Spleen (tissue), 11 donors: ENCODE results near the gene VSX1. TPM values are rescaled to one million over a fixed set of nuclear protein-coding genes. Genes with fewer than 3 reads are reported as not detected.

Source experiments
- DNase-seq: peaks from one replicate; pipeline ENCODE4 v3.0.0-alpha.2; 2020
- H3K27ac ChIP-seq, 8 donors: fragments of 200-600 bp; sonication (generic) in 7 of 8; 1 replicate in 4 of 8; 2 replicates in 4 of 8; pipeline versions ENCODE4 v1.5.0 to v1.8.0; 2016 to 2021; ENCODE audit warnings: inconsistent platforms in 4 of 8, mild to moderate bottlenecking in 4 of 8, moderate library complexity in 1 of 8
- H3K27me3 ChIP-seq, 7 donors: fragments of 200-600 bp; sonication (generic) in 6 of 7; replicated peaks in 1 of 7; 1 replicate in 4 of 7; 2 replicates in 3 of 7; pipeline versions ENCODE4 v1.5.0 to v1.8.0; 2016 to 2021; ENCODE audit warnings: inconsistent platforms in 3 of 7, mild to moderate bottlenecking in 1 of 7
- H3K36me3 ChIP-seq, 6 donors: fragments of 200-600 bp; sonication (generic) in 5 of 6; 1 replicate in 4 of 6; 2 replicates in 2 of 6; pipeline versions ENCODE4 v1.5.0 to v1.8.0; 2016 to 2021; ENCODE audit warnings: inconsistent platforms in 2 of 6
- H3K4me1 ChIP-seq, 6 donors: fragments of 200-600 bp; sonication (generic) in 5 of 6; 1 replicate in 3 of 6; 2 replicates in 3 of 6; pipeline versions ENCODE4 v1.5.0 to v1.8.0; 2016 to 2021; ENCODE audit warnings: inconsistent platforms in 3 of 6
- H3K4me3 ChIP-seq, 8 donors: fragments of 200-600 bp; sonication (generic) in 7 of 8; 1 replicate in 4 of 8; 2 replicates in 4 of 8; pipeline versions ENCODE4 v1.5.0 to v1.8.0; 2016 to 2021; ENCODE audit warnings: inconsistent platforms in 4 of 8, mild to moderate bottlenecking in 4 of 8, moderate library complexity in 2 of 8
- H3K9me3 ChIP-seq, 8 donors: fragments of 200-600 bp; sonication (generic) in 7 of 8; 1 replicate in 4 of 8; 2 replicates in 4 of 8; pipeline versions ENCODE4 v1.5.0 to v1.8.0; 2016 to 2021; ENCODE audit warnings: inconsistent platforms in 4 of 8
- CTCF ChIP-seq, 11 experiments: fragments of 200-600 bp in 7 of 11; fragments of 450-650 bp in 4 of 11; sonication (generic) in 4 of 11; IDR thresholded peaks in 8 of 11; conservative IDR thresholded peaks in 3 of 11; 1 replicate in 7 of 11; 2 replicates in 4 of 11; pipeline versions ENCODE4 v1.4.0 to v1.8.0; 2016 to 2021; ENCODE audit warnings: antibody characterized with exemption in 11 of 11, inconsistent platforms in 4 of 11, mild to moderate bottlenecking in 1 of 11
- POLR2A ChIP-seq, 3 donors: fragments of 450-650 bp; IDR thresholded peaks; one replicate each; pipeline ENCODE4 v1.5.1; 2017; ENCODE audit warnings: antibody characterized with exemption in 3 of 3, mild to moderate bottlenecking in 1 of 3
- POLR2AphosphoS5 ChIP-seq, 3 donors: sonication (generic); formaldehyde crosslinking; IDR thresholded peaks; one replicate each; pipeline ENCODE4 v1.5.1; 2017; ENCODE audit warnings: antibody characterized with exemption in 3 of 3
- WGBS, 5 donors: extraction: QIAGEN DNeasy Blood & Tissue Kit in 3 of 5; methylation state at CpG; one replicate each; pipeline versions ENCODE4 v1.1.5 to v1.1.7; 2013 to 2018; 5-methylcytosine and 5-hydroxymethylcytosine counted together
- intact Hi-C: fragments of 100-400 bp; cut with DNase I; formaldehyde crosslinking; loops from one replicate; pipeline ENCODE4 v1.15.0; 2023; ENCODE audit warnings: low total_unique reads
- polyA plus RNA-seq, 3 donors: library from polyadenylated mRNA; stranded (reverse); fragments of 200-250 nt; gene quantifications; one replicate each; pipeline ENCODE4 v1.2.1, GENCODE V29; 2013
- total RNA-seq, 7 donors: library from RNA; depleted of rRNA in 3 of 7; stranded (reverse); fragments of >200 nt in 3 of 7; fragmentation: NEBNext Ultra II Directional in 4 of 7; extraction: Animal tissue kit (Norgen Biotek cat#: 25700) in 4 of 7; gene quantifications; one replicate each; pipeline versions ENCODE4 v1.1.0 to v1.2.1, GENCODE V29; 2016 to 2021
- donor health status: healthy with polysubstance abuse.
- donor health status: DM: no; HTN: no; CAD: no; lungs with moderate emphysema.
- donor health status: DM: no; HTN: no; CAD: no.
- donor health status: Bipolar disorder and iron deficiency.
- donor health status: healthy.
- donor health status: DM: no; HTN: no; CAD: no.
- donor health status: DM: yes; HTN: yes; CAD: no.

VSX1 gene
- total and polyA plus RNA-seq, 10 donors = not detected

GRCh38 chr20:25090492-25091429, 8.8 kb upstream of the VSX1 start:
- H3K4me3 ChIP-seq = peak overlapping the region in 1 of 8 donors; percentile 1
- H3K27ac ChIP-seq = peak overlapping the region in 4 of 8 donors; percentile 31 to 75 (median 52)
- peak; percentile 90 for DNase-seq
- no peaks in the 10 kb centered on the region for H3K9me3 ChIP-seq
- 29 to 36% (median 32%) methylated on average over 14 of the region's 14 CpGs for WGBS, 5 donors
- no peaks in the 10 kb centered on the region for H3K36me3 ChIP-seq
- peaks cover 0 to 23% (median 11%) of the 10 kb centered on the region in 6 donors for H3K4me1 ChIP-seq
- intact Hi-C loops = no loop called here
- peaks cover 0 to 54% (median 7%) of the 10 kb centered on the region in 7 donors for H3K27me3 ChIP-seq
- TF ChIP-seq CTCF (IDR thresholded peaks at IDR 0.05 in 8 of 11, conservative IDR thresholded peaks at IDR 0.05 in 3 of 11) (no peak), POLR2A (IDR thresholded peaks at IDR 0.05) (no peak), POLR2AphosphoS5 (IDR thresholded peaks at IDR 0.05) (peak; percentile 21 to 56 (median 55))

GRCh38 chr20:25089662-25090061, 7.7 kb upstream of the VSX1 start:
- intact Hi-C loops = loop anchor here (10.0 kb wide), 1 partner anchor 305 kb away; the partner anchor contains the start of gene ABHD12
- no peak for TF ChIP-seq CTCF (IDR thresholded peaks at IDR 0.05 in 8 of 11, conservative IDR thresholded peaks at IDR 0.05 in 3 of 11)
- 88 to 95% (median 89%) methylated on average over 12 of the region's 12 CpGs for WGBS, 5 donors

GRCh38 chr20:25089096-25089495, 7.2 kb upstream of the VSX1 start:
- H3K27me3 ChIP-seq = peaks cover 8 to 70% (median 24%) of the 10 kb centered on the region in 7 donors
- no peak overlapping the region for H3K4me3 ChIP-seq
- H3K4me1 ChIP-seq = peaks cover 0 to 34% (median 19%) of the 10 kb centered on the region in 6 donors
- H3K36me3 ChIP-seq = no peaks in the 10 kb centered on the region
- no peak for TF ChIP-seq CTCF (IDR thresholded peaks at IDR 0.05 in 8 of 11, conservative IDR thresholded peaks at IDR 0.05 in 3 of 11)
- no peak for TF ChIP-seq POLR2AphosphoS5 (IDR thresholded peaks at IDR 0.05)
- TF ChIP-seq POLR2A (IDR thresholded peaks at IDR 0.05) = no peak
- H3K27ac ChIP-seq = no peak overlapping the region
- intact Hi-C loops = loop anchor here (10.0 kb wide), 1 partner anchor 306 kb away; the partner anchor contains the start of gene ABHD12
- no peaks in the 10 kb centered on the region for H3K9me3 ChIP-seq
- DNase-seq = no peak

More at GRCh38 chr20:25089662-25090061, 7.7 kb upstream of the VSX1 start:
- no peaks in the 10 kb centered on the region for H3K36me3 ChIP-seq
- H3K4me3 ChIP-seq = no peak overlapping the region
- DNase-seq = no peak
- H3K27ac ChIP-seq = no peak overlapping the region
- peaks cover 3 to 65% (median 18%) of the 10 kb centered on the region in 7 donors for H3K27me3 ChIP-seq
- no peaks in the 10 kb centered on the region for H3K9me3 ChIP-seq
- peaks cover 0 to 28% (median 13%) of the 10 kb centered on the region in 6 donors for H3K4me1 ChIP-seq

GRCh38 chr20:25088267-25088666, 6.3 kb upstream of the VSX1 start:
- Histone ChIP-seq H3K27me3 (peaks cover 10 to 78% (median 32%) of the 10 kb centered on the region in 7 donors), H3K27ac (no peak overlapping the region), H3K36me3 (no peaks in the 10 kb centered on the region), H3K9me3 (no peaks in the 10 kb centered on the region), H3K4me1 (peaks cover 0 to 41% (median 25%) of the 10 kb centered on the region in 6 donors), H3K4me3 (no peak overlapping the region)
- intact Hi-C loops = loop anchor here (10.0 kb wide), 1 partner anchor 307 kb away; the partner anchor contains the start of gene ABHD12
- TF ChIP-seq POLR2AphosphoS5 (IDR thresholded peaks at IDR 0.05) = no peak
- no peak for TF ChIP-seq CTCF (IDR thresholded peaks at IDR 0.05 in 8 of 11, conservative IDR thresholded peaks at IDR 0.05 in 3 of 11)
- TF ChIP-seq POLR2A (IDR thresholded peaks at IDR 0.05) = no peak
- 68 to 84% (median 70%) methylated on average over 6 of the region's 6 CpGs for WGBS, 5 donors
- DNase-seq = no peak
